NCI-H2227 treated with DMSO at 0.1 percent for 48 hours (cell line): Measurements from ENCODE around the gene HEY2.
A peak's percentile ranks its signal among the peaks of the same experiment; 100 is the strongest.
"Not testable (repeated sequence)": the region's sequence is repeated elsewhere in the genome, so short reads cannot be mapped to it uniquely, and the experiment has no call there.

Experiments
- DNase-seq: peaks from one replicate; lab custom pipeline; 2025; lab: John Stamatoyannopoulos, UW

HEY2 gene

GRCh38 chr6:125797120-125797885 lies 47.9 kb downstream of the HEY2 start:
- DNase-seq, result no peak

GRCh38 chr6:125797886-125798444 lies 48.5 kb downstream of the HEY2 start:
- DNase-seq, result no peak

GRCh38 chr6:125798734-125799508 lies 49.5 kb downstream of the HEY2 start:
- DNase-seq, result no peak

GRCh38 chr6:125802383-125802782 lies 53.0 kb downstream of the HEY2 start:
- no peak for DNase-seq

GRCh38 chr6:125802943-125803377 lies 53.5 kb downstream of the HEY2 start:
- DNase-seq, result no peak

- no peak for DNase-seq
Observed at GRCh38 chr6:125804264-125804663, 54.8 kb downstream of the HEY2 start.

GRCh38 chr6:125804866-125805425 lies 55.5 kb downstream of the HEY2 start:
- not testable (repeated sequence) for DNase-seq

- DNase-seq, result no peak
Observed at GRCh38 chr6:125806813-125807212, 57.4 kb downstream of the HEY2 start.

- no peak for DNase-seq
Observed at GRCh38 chr6:125807293-125807692, 57.9 kb downstream of the HEY2 start.

- no peak for DNase-seq
Observed at GRCh38 chr6:125808060-125808459, 58.6 kb downstream of the HEY2 start.

GRCh38 chr6:125808591-125808990 lies 59.2 kb downstream of the HEY2 start:
- no peak for DNase-seq

GRCh38 chr6:125809570-125810170 lies 60.2 kb downstream of the HEY2 start:
- no peak for DNase-seq

GRCh38 chr6:125810445-125810844 lies 61.0 kb downstream of the HEY2 start:
- DNase-seq, result peak; percentile 35
